ENCODE results near the gene CST8.

GRCh38 chr20:23501926-23502325, 11.0 kb downstream of the CST8 start:
- TF ChIP-seq CTCF (optimal IDR thresholded peaks at IDR 0.05 in 1 of 3, IDR thresholded peaks at IDR 0.05 in 1 of 3, conservative IDR thresholded peaks at IDR 0.05 in 1 of 3; ENCODE audit: extremely low read depth in 1 of 3, insufficient read depth in 2 of 3, low read length in 3 of 3) (no peak), EZH2 (IDR thresholded peaks at IDR 0.05; ENCODE audit: low read length) (no peak)

All from keratinocyte (primary cell).